ENCODE measurements around the gene SLC26A6. TPM values are rescaled to one million over a fixed set of nuclear protein-coding genes. Genes with fewer than 3 reads are reported as not detected.

Gene SLC26A6
- total and polyA plus RNA-seq, 2 donors (not counting 1 experiment from before 2014, with no cell fraction given): 22.5 to 26.7 TPM

GRCh38 chr3:48664929-48665328 lies 29.7 kb upstream of the SLC26A6 start:
- H3K9me3 ChIP-seq (ENCODE audit: control extremely low read depth in 1 of 3, control insufficient read depth in 2 of 3, insufficient read depth in 1 of 3, low read length in 2 of 3): peaks cover 0 to 40% (median 0%) of the 10 kb centered on the region in 3 donors
- Mint-ChIP-seq H3K4me3 (peak overlapping the region; percentile 7), H3K9me3 (ENCODE audit: insufficient read depth) (no peaks in the 10 kb centered on the region), H3K27ac (no peak overlapping the region), H3K4me1 (peaks cover 23% of the 10 kb centered on the region), H3K27me3 (peaks cover 9% of the 10 kb centered on the region)
- ATAC-seq (ENCODE audit: low read depth) (no peak), DNase-seq (no peak)
- H3K4me2 ChIP-seq (replicated peaks; ENCODE audit: low read depth, low read length, poor library complexity, severe bottlenecking): no peak overlapping the region
- no peaks in the 10 kb centered on the region for H3K36me3 ChIP-seq (replicated peaks in 1 of 2; ENCODE audit: control extremely low read depth in 1 of 2, control insufficient read depth in 1 of 2, extremely low read depth in 1 of 2, insufficient read depth in 2 of 2, low read length in 1 of 2)
- CTCF ChIA-PET: interaction anchor here (0.7 kb wide), 1 partner anchor 1243 kb away, joined by 3 read pairs; no protein-coding TSS in a partner anchor
- H3K9ac ChIP-seq (ENCODE audit: low read length): no peak overlapping the region
- H3K27me3 ChIP-seq (replicated peaks in 1 of 4; ENCODE audit: control extremely low read depth in 1 of 4, control insufficient read depth in 3 of 4, insufficient read depth in 4 of 4, low read length in 3 of 4): peaks cover 0 to 35% (median 14%) of the 10 kb centered on the region in 4 experiments
- H2AFZ ChIP-seq (ENCODE audit: insufficient read depth, low read depth, low read length, poor library complexity, severe bottlenecking): no peak overlapping the region
- no peaks in the 10 kb centered on the region for H3K79me2 ChIP-seq (ENCODE audit: control insufficient read depth, insufficient read depth, low read length)
- POLR2A ChIA-PET: no interaction called here
- WGBS (ENCODE audit: insufficient coverage): 93% methylated on average over 2 of the region's 4 CpGs
- H3K4me1 ChIP-seq (ENCODE audit: control insufficient read depth in 2 of 2, insufficient read depth in 2 of 2, low read length in 2 of 2): peaks cover 28 to 31% of the 10 kb centered on the region in 2 donors
- no peak overlapping the region for H3K27ac ChIP-seq (ENCODE audit: low read length in 2 of 2)
- no peak overlapping the region for H3K4me3 ChIP-seq (ENCODE audit: control extremely low read depth in 1 of 5, extremely low read depth in 1 of 5, insufficient read depth in 1 of 5, low read depth in 2 of 5, low read length in 4 of 5)
- TF ChIP-seq CTCF (IDR thresholded peaks at IDR 0.05) (no peak), EZH2 (IDR thresholded peaks at IDR 0.05; ENCODE audit: borderline replicate concordance, insufficient read depth, low read depth, low read length, poor library complexity, severe bottlenecking) (no peak)
- intact Hi-C loops (cut with micrococcal nuclease): loop anchor here (2.0 kb wide), 2 partner anchors 20 to 52 kb away; partner anchors contain the start of genes IP6K2 and NCKIPSD
- H4K20me1 ChIP-seq (ENCODE audit: control insufficient read depth, insufficient read depth, low read length, poor library complexity, severe bottlenecking): peaks cover 9% of the 10 kb centered on the region

GRCh38 chr3:48664313-48664644 lies 29.0 kb upstream of the SLC26A6 start:
- WGBS (ENCODE audit: insufficient coverage): 86% methylated on average over 7 of the region's 11 CpGs
- ATAC-seq (ENCODE audit: low read depth) (no peak), DNase-seq (no peak)
- Histone ChIP-seq H3K27ac (ENCODE audit: low read length in 2 of 2) (no peak overlapping the region), H3K36me3 (replicated peaks in 1 of 2; ENCODE audit: control extremely low read depth in 1 of 2, control insufficient read depth in 1 of 2, extremely low read depth in 1 of 2, insufficient read depth in 2 of 2, low read length in 1 of 2) (no peaks in the 10 kb centered on the region), H3K4me2 (replicated peaks; ENCODE audit: low read depth, low read length, poor library complexity, severe bottlenecking) (peak overlapping the region; percentile 77), H3K9ac (ENCODE audit: low read length) (peak overlapping the region; percentile 63), H2AFZ (ENCODE audit: insufficient read depth, low read depth, low read length, poor library complexity, severe bottlenecking) (no peak overlapping the region), H3K27me3 (replicated peaks in 1 of 4; ENCODE audit: control extremely low read depth in 1 of 4, control insufficient read depth in 3 of 4, insufficient read depth in 4 of 4, low read length in 3 of 4) (peaks cover 0 to 41% (median 16%) of the 10 kb centered on the region in 4 experiments), H3K9me3 (ENCODE audit: control extremely low read depth in 1 of 3, control insufficient read depth in 2 of 3, insufficient read depth in 1 of 3, low read length in 2 of 3) (peaks cover 0 to 41% (median 0%) of the 10 kb centered on the region in 3 donors), H3K4me3 (ENCODE audit: control extremely low read depth in 1 of 5, extremely low read depth in 1 of 5, insufficient read depth in 1 of 5, low read depth in 2 of 5, low read length in 4 of 5) (peak overlapping the region in 1 of 5 experiments; percentile 64), H3K4me1 (ENCODE audit: control insufficient read depth in 2 of 2, insufficient read depth in 2 of 2, low read length in 2 of 2) (peaks cover 28 to 31% of the 10 kb centered on the region in 2 donors), H3K79me2 (ENCODE audit: control insufficient read depth, insufficient read depth, low read length) (no peaks in the 10 kb centered on the region), H4K20me1 (ENCODE audit: control insufficient read depth, insufficient read depth, low read length, poor library complexity, severe bottlenecking) (peaks cover 9% of the 10 kb centered on the region)
- ChIA-PET CTCF (interaction anchor here (1.4 kb wide), 1 partner anchor 22 kb away, joined by 3 read pairs; the partner anchor contains the start of gene NCKIPSD), POLR2A (no interaction called here)
- Mint-ChIP-seq H3K9me3 (ENCODE audit: insufficient read depth) (no peaks in the 10 kb centered on the region), H3K4me3 (peak overlapping the region; percentile 87), H3K27me3 (peaks cover 12% of the 10 kb centered on the region), H3K27ac (no peak overlapping the region), H3K4me1 (peaks cover 23% of the 10 kb centered on the region)
- no peak for TF ChIP-seq EZH2 (IDR thresholded peaks at IDR 0.05; ENCODE audit: borderline replicate concordance, insufficient read depth, low read depth, low read length, poor library complexity, severe bottlenecking)
- TF ChIP-seq CTCF (IDR thresholded peaks at IDR 0.05): peak; percentile 39
- intact Hi-C loops (cut with micrococcal nuclease): loop anchor here (2.0 kb wide), 2 partner anchors 21 to 53 kb away; partner anchors contain the start of genes IP6K2 and NCKIPSD

Measured in B cell (primary cell).